ENCODE results near the gene DPCD.
"Not testable (repeated sequence)": the region's sequence is repeated elsewhere in the genome, so short reads cannot be mapped to it uniquely, and the experiment has no call there.

Gene DPCD

GRCh38 chr10:101585841-101586240, 2.3 kb upstream of the DPCD start:
- DNase-seq (ENCODE audit: low spot score), result no peak

- no peak for DNase-seq (ENCODE audit: low spot score)
These were observed 758 bp downstream of the DPCD start for GRCh38 chr10:101588879-101589278.

- not testable (repeated sequence) for DNase-seq (ENCODE audit: low spot score)
These were observed 5.2 kb downstream of the DPCD start for GRCh38 chr10:101593331-101593730.

GRCh38 chr10:101595591-101596433, 7.7 kb downstream of the DPCD start:
- DNase-seq (ENCODE audit: low spot score), result no peak

GRCh38 chr10:101597091-101597900, 9.2 kb downstream of the DPCD start:
- DNase-seq (ENCODE audit: low spot score), result no peak

GRCh38 chr10:101601541-101601940, 13.4 kb downstream of the DPCD start:
- DNase-seq (ENCODE audit: low spot score), result no peak

GRCh38 chr10:101602761-101603398, 14.8 kb downstream of the DPCD start:
- peak; percentile 84 for DNase-seq (ENCODE audit: low spot score)

- DNase-seq (ENCODE audit: low spot score), result no peak
These were observed 19.0 kb downstream of the DPCD start for GRCh38 chr10:101607124-101607523.

- no peak for DNase-seq (ENCODE audit: low spot score)
These were observed 21.4 kb downstream of the DPCD start for GRCh38 chr10:101609481-101609880.

- peak; percentile 6 for DNase-seq (ENCODE audit: low spot score)
These were observed 23.2 kb downstream of the DPCD start for GRCh38 chr10:101611096-101611905.

- DNase-seq (ENCODE audit: low spot score), result no peak
These were observed 24.0 kb downstream of the DPCD start for GRCh38 chr10:101612086-101612485.

- DNase-seq (ENCODE audit: low spot score), result no peak
These were observed 24.8 kb downstream of the DPCD start for GRCh38 chr10:101612872-101613271.

GRCh38 chr10:101613646-101614045, 25.5 kb downstream of the DPCD start:
- no peak for DNase-seq (ENCODE audit: low spot score)

- DNase-seq (ENCODE audit: low spot score), result no peak
These were observed 26.8 kb downstream of the DPCD start for GRCh38 chr10:101614663-101615524.

GRCh38 chr10:101615525-101616116, 27.5 kb downstream of the DPCD start:
- no peak for DNase-seq (ENCODE audit: low spot score)

GRCh38 chr10:101616415-101617101, 28.4 kb downstream of the DPCD start:
- no peak for DNase-seq (ENCODE audit: low spot score)

GRCh38 chr10:101617102-101617823, 29.1 kb downstream of the DPCD start:
- no peak for DNase-seq (ENCODE audit: low spot score)

- no peak for DNase-seq (ENCODE audit: low spot score)
These were observed 29.9 kb downstream of the DPCD start for GRCh38 chr10:101617824-101618568.
